ENCODE data around the gene PEX14.

GRCh38 chr1:10556430-10557005 is 81.8 kb downstream of the PEX14 start:
- TF ChIP-seq CTCF (IDR thresholded peaks at IDR 0.05; ENCODE audit: low read depth, low read length) (no peak), EZH2phosphoT487 (IDR thresholded peaks at IDR 0.05; ENCODE audit: low read depth) (no peak)

All from OCI-LY3 (cell line).